Measurements from ENCODE around the gene CALY.
A peak's percentile ranks its signal among the peaks of the same experiment; 100 is the strongest.

Gene CALY

DNA sequence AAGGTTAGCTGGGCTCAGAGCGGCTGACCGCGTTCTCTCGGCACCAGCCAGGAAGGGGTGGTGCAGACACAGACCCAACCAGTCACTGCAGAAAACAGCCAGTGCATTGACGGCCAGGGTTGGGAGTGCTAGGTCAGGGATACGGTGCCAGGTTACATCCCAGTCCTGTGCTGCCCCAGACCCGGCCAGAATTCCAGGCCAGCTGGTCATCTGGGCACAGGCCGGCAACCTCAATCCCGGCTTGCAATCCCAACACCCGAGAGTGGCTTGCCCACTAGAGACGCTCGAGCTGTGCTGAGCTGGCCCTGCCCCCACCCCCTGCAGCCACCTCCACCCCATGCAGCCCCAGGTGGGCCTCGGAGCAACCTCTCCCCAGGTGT lies 14.2 kb upstream of the CALY start:
- peaks cover 14 to 47% (median 37%) of the 10 kb centered on the region in 10 experiments for H3K4me1 ChIP-seq

GRCh38 chr10:133350283-133350949 lies 13.7 kb upstream of the CALY start:
- no peak overlapping the region for H3K4me3 ChIP-seq
- H3K27ac ChIP-seq, result no peak overlapping the region
- H3K36me3 ChIP-seq, result peaks cover 0 to 16% (median 14%) of the 10 kb centered on the region in 11 experiments; a peak in 12 of 22 replicates
- no peak overlapping the region for H3K4me2 ChIP-seq
- TF ChIP-seq Cebpa-rat (IDR thresholded peaks at IDR 0.05), result no peak
- no peaks in the 10 kb centered on the region for H3K27me3 ChIP-seq
- H3K9ac ChIP-seq, result no peak overlapping the region
- peaks cover 4 to 59% (median 26%) of the 10 kb centered on the region in 11 experiments; a peak in 15 of 22 replicates for H4K20me1 ChIP-seq
- peaks cover 0 to 9% (median 5%) of the 10 kb centered on the region in 11 experiments; a peak in 16 of 22 replicates for H3K9me3 ChIP-seq (replicated peaks in 1 of 11)
- H3K4me1 ChIP-seq, result peaks cover 9 to 42% (median 32%) of the 10 kb centered on the region in 10 experiments

More for the DNA sequence above, 14.2 kb upstream of the CALY start:
- peaks cover 0 to 22% (median 14%) of the 10 kb centered on the region in 11 experiments; a peak in 13 of 22 replicates for H3K36me3 ChIP-seq
- peaks cover 4 to 65% (median 26%) of the 10 kb centered on the region in 11 experiments; a peak in 15 of 22 replicates for H4K20me1 ChIP-seq
- TF ChIP-seq Cebpa-rat (IDR thresholded peaks at IDR 0.05), result no peak
- no peak overlapping the region for H3K4me3 ChIP-seq
- no peaks in the 10 kb centered on the region for H3K27me3 ChIP-seq
- no peak overlapping the region for H3K9ac ChIP-seq
- no peak overlapping the region for H3K27ac ChIP-seq
- 0 out of 22 replicates have a peak overlapping the region, but pooled peaks of 1 of the 11 experiments have one; percentile 31 for H3K4me2 ChIP-seq
- H3K9me3 ChIP-seq (replicated peaks in 1 of 11), result peaks cover 0 to 4% (median 1%) of the 10 kb centered on the region in 11 experiments; a peak in 7 of 22 replicates

- Histone ChIP-seq H4K20me1 (peaks cover 4 to 51% (median 18%) of the 10 kb centered on the region in 11 experiments; a peak in 14 of 22 replicates), H3K27ac (no peak overlapping the region), H3K9ac (no peak overlapping the region), H3K4me1 (peaks cover under 1 to 39% (median 24%) of the 10 kb centered on the region in 10 experiments; a peak in 17 of 20 replicates), H3K36me3 (peaks cover 0 to 8% (median 6%) of the 10 kb centered on the region in 11 experiments; a peak in 7 of 22 replicates), H3K9me3 (replicated peaks in 1 of 11) (peaks cover 0 to 17% (median 11%) of the 10 kb centered on the region in 11 experiments; a peak in 17 of 22 replicates), H3K4me2 (no peak overlapping the region), H3K4me3 (no peak overlapping the region), H3K27me3 (no peaks in the 10 kb centered on the region)
- TF ChIP-seq Cebpa-rat (IDR thresholded peaks at IDR 0.05), result no peak
Observed at GRCh38 chr10:133349577-133350011, 12.9 kb upstream of the CALY start.

DNA sequence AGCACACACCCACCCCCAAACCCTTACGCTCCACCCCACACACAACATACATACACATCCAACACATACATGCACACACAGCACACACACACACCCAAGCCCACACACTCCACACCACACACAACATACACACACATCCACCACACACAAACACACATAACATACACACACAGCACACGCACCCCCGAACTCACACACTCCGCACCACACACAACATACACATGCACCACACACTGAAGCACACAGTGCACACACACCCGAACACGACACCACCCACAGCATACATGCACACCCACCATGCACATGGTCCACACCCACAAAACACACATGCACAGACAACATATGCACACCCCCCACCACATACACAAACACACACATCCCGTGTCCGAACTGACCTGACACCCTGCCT lies 12.5 kb upstream of the CALY start:
- Histone ChIP-seq H3K4me2 (no peak overlapping the region), H3K9me3 (replicated peaks in 1 of 11) (peaks cover 0 to 19% (median 11%) of the 10 kb centered on the region in 11 experiments; a peak in 17 of 22 replicates), H3K9ac (no peak overlapping the region), H3K4me3 (no peak overlapping the region), H4K20me1 (peaks cover 2 to 47% (median 14%) of the 10 kb centered on the region in 11 experiments; a peak in 14 of 22 replicates), H3K4me1 (peaks cover 0 to 39% (median 22%) of the 10 kb centered on the region in 10 experiments; a peak in 14 of 20 replicates), H3K27me3 (0 out of 22 replicates have a peak, but pooled peaks cover 0 to 3% (median 0%) of the 10 kb centered on the region in 11 experiments), H3K36me3 (peaks cover 0 to 5% (median 2%) of the 10 kb centered on the region in 11 experiments; a peak in 4 of 22 replicates), H3K27ac (no peak overlapping the region)
- TF ChIP-seq Cebpa-rat (IDR thresholded peaks at IDR 0.05), result no peak

DNA sequence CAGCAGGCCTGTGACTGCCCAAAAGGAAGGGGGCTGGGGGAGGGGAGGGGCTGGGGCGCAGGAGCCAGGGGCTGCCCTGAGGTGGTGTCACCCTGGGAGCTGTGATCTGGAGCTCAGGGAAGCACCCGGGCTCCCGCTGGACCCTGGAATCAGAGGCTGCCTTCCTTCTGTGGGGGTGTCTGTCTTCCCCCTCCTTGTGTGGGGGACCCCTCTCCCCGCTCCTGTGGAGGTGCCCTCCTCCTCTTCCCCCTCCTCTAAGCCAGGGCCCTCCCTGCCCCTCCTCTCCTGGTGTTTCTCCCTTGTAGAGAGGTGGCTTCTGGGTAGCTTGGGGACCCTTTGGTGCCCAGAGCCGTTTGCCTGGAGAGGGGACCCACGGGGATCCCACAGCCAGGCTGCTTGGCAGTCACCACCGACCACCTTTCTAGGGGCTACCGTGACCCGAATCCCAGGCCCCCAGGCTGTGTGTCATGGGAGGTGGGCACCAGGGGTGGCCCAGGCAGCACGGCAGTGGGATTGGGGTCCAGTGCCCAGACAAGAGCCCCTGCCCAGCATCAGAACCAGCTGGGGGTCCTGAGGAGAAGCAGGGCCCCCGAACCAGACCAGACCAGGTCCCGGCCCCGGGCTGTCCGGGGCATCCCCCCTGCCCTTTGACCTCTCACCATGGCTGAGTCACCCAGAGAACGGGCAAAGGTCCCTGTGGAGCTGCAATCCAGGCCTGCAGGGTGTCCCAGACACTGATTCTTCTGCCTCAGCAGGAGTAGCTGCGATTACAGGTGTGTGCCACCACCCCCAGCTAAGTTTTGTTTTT lies 11.2 kb upstream of the CALY start:
- TF ChIP-seq Cebpa-rat (IDR thresholded peaks at IDR 0.05), result no peak
- Histone ChIP-seq H4K20me1 (peaks cover 0 to 34% (median 2%) of the 10 kb centered on the region in 11 experiments; a peak in 10 of 22 replicates), H3K4me1 (peaks cover 0 to 40% (median 29%) of the 10 kb centered on the region in 10 experiments; a peak in 14 of 20 replicates), H3K27me3 (0 out of 22 replicates have a peak, but pooled peaks cover 0 to 3% (median 0%) of the 10 kb centered on the region in 11 experiments), H3K4me2 (peak overlapping the region in 2 of 11 experiments; percentile 10 to 12; a peak in 1 of 22 replicates), H3K9me3 (replicated peaks in 1 of 11) (peaks cover 0 to 19% (median 11%) of the 10 kb centered on the region in 11 experiments; a peak in 17 of 22 replicates), H3K9ac (no peak overlapping the region), H3K36me3 (0 out of 22 replicates have a peak, but pooled peaks cover 0 to under 1% (median 0%) of the 10 kb centered on the region in 11 experiments), H3K27ac (no peak overlapping the region), H3K4me3 (no peak overlapping the region)

- Histone ChIP-seq H3K4me3 (no peak overlapping the region), H3K4me2 (peak overlapping the region in 4 of 11 experiments; percentile 6 to 32 (median 28); a peak in 3 of 22 replicates), H3K4me1 (peaks cover 0 to 35% (median 24%) of the 10 kb centered on the region in 10 experiments; a peak in 13 of 20 replicates), H3K9me3 (replicated peaks in 1 of 11) (peaks cover 0 to 21% (median 13%) of the 10 kb centered on the region in 11 experiments; a peak in 17 of 22 replicates), H4K20me1 (peaks cover 0 to 21% (median 0%) of the 10 kb centered on the region in 11 experiments; a peak in 6 of 22 replicates), H3K36me3 (no peaks in the 10 kb centered on the region), H3K27me3 (0 out of 22 replicates have a peak, but pooled peaks cover 0 to 3% (median 0%) of the 10 kb centered on the region in 11 experiments), H3K9ac (no peak overlapping the region), H3K27ac (no peak overlapping the region)
- no peak for TF ChIP-seq Cebpa-rat (IDR thresholded peaks at IDR 0.05)
Observed at GRCh38 chr10:133346413-133346812, 9.7 kb upstream of the CALY start.

DNA sequence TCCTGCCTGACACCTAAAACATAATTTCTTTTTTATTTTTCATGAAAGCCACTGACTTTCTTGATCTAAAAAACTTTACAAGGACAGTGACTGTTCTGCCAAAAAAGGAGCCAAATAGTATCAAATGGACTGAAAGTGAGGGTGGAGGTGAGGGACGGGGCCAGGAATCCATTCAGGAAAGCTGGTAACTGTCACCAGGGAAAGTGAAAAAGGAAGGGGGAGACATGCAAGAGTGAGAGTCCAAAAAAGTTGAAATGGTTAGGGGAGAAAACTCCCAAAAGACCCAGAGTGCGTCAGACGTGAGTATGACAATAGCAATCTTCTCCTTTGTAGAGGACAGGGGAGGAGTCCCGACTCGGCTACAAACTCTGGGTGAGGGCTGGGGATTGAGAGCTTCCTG lies 7.5 kb upstream of the CALY start:
- H3K27ac ChIP-seq, result no peak overlapping the region

GRCh38 chr10:133343558-133343957 lies 6.9 kb upstream of the CALY start:
- Histone ChIP-seq H3K27ac (no peak overlapping the region; a peak in 1 of 22 replicates), H3K27me3 (peaks cover 0 to 3% (median 0%) of the 10 kb centered on the region in 11 experiments; a peak in 2 of 22 replicates), H3K4me2 (peak overlapping the region in 7 of 11 experiments; percentile 5 to 44 (median 26); a peak in 9 of 22 replicates), H3K4me3 (no peak overlapping the region), H3K4me1 (peaks cover 0 to 30% (median 21%) of the 10 kb centered on the region in 10 experiments; a peak in 13 of 20 replicates), H3K9ac (no peak overlapping the region), H3K9me3 (replicated peaks in 1 of 11) (peaks cover 0 to 39% (median 23%) of the 10 kb centered on the region in 11 experiments; a peak in 18 of 22 replicates), H4K20me1 (no peaks in the 10 kb centered on the region; a peak in 1 of 22 replicates), H3K36me3 (no peaks in the 10 kb centered on the region)
- TF ChIP-seq Cebpa-rat (IDR thresholded peaks at IDR 0.05), result no peak

More for the DNA sequence above, 7.5 kb upstream of the CALY start:
- Histone ChIP-seq H3K9me3 (replicated peaks in 1 of 11) (peaks cover 0 to 32% (median 16%) of the 10 kb centered on the region in 11 experiments; a peak in 17 of 22 replicates), H3K36me3 (no peaks in the 10 kb centered on the region), H4K20me1 (no peaks in the 10 kb centered on the region; a peak in 1 of 22 replicates), H3K4me1 (peaks cover 0 to 30% (median 21%) of the 10 kb centered on the region in 10 experiments; a peak in 13 of 20 replicates), H3K4me2 (peak overlapping the region in 6 of 11 experiments; percentile 6 to 53 (median 46); a peak in 10 of 22 replicates), H3K4me3 (no peak overlapping the region), H3K9ac (no peak overlapping the region), H3K27me3 (0 out of 22 replicates have a peak, but pooled peaks cover 0 to 3% (median 0%) of the 10 kb centered on the region in 11 experiments)
- no peak for TF ChIP-seq Cebpa-rat (IDR thresholded peaks at IDR 0.05)

Data from BLaER1 treated with 17β-estradiol and CSF1 and Interleukin-3, amounts not matched to agents 10 nM and 100 nM (cell line).